H1 (cell line): Measurements from ENCODE around the gene TNFSF11.

Source experiments
- EP300 ChIP-seq, 2 experiments: IDR thresholded peaks; 1 replicate in 1 of 2; 2 replicates in 1 of 2; pipeline ENCODE4 v1.6.1; 2011 to 2012; ENCODE audit warnings: low read depth in 2 of 2, low read length in 2 of 2, mild to moderate bottlenecking in 2 of 2, borderline replicate concordance in 1 of 2, inconsistent platforms in 1 of 2, moderate library complexity in 1 of 2
- USF2 ChIP-seq: IDR thresholded peaks from 2 replicates; pipeline ENCODE4 v1.6.1; 2011; ENCODE audit warnings: low read length, improper control_type of control experiment

- no peak for TF ChIP-seq EP300 (IDR thresholded peaks at IDR 0.05; ENCODE audit: borderline replicate concordance in 1 of 2, low read depth in 2 of 2, low read length in 2 of 2)
- no peak for TF ChIP-seq USF2
These were observed 12.0 kb upstream of the TNFSF11 start for GRCh38 chr13:42561752-42562467.
